Urinary bladder (tissue), 4 donors: Measurements from ENCODE around the gene OPRL1. TPM values are rescaled to one million over a fixed set of nuclear protein-coding genes. Genes with fewer than 3 reads are reported as not detected.
A peak's percentile ranks its signal among the peaks of the same experiment; 100 is the strongest.

Experiments
- DNase-seq: peaks from one replicate; pipeline ENCODE4 v3.0.0-alpha.2; 2015; ENCODE audit errors: extremely low spot score
- H3K27ac ChIP-seq: one replicate; pipeline ENCODE4 v1.5.1; 2013; ENCODE audit warnings: low read depth, mild to moderate bottlenecking, moderate library complexity
- H3K36me3 ChIP-seq: one replicate; pipeline ENCODE4 v1.6.1; 2013; ENCODE audit warnings: mild to moderate bottlenecking, moderate library complexity; ENCODE audit not compliant: insufficient read depth
- H3K4me1 ChIP-seq: one replicate; pipeline ENCODE4 v1.6.1; 2013; ENCODE audit warnings: mild to moderate bottlenecking, moderate library complexity; ENCODE audit not compliant: insufficient read depth
- H3K4me3 ChIP-seq: one replicate; pipeline ENCODE4 v1.5.1; 2013; ENCODE audit warnings: low read depth, low read length
- WGBS: extraction: QIAGEN DNeasy Blood & Tissue Kit; methylation state at CpG from one replicate; pipeline ENCODE4 v1.1.7; 2013; 5-methylcytosine and 5-hydroxymethylcytosine counted together
- polyA plus RNA-seq: library from polyadenylated mRNA; stranded (reverse); fragments of 200-250 nt; gene quantifications from one replicate; pipeline ENCODE4 v1.2.3, GENCODE V29; 2013
- total RNA-seq: library from RNA; depleted of rRNA; stranded (reverse); fragments of >200 nt; gene quantifications from one replicate; pipeline ENCODE4 v1.2.3, GENCODE V29; 2014
- donor health status: healthy with polysubstance abuse.
- donor health status: healthy.

The OPRL1 gene
- total and polyA plus RNA-seq, 2 donors, result 0.67 to 1.1 TPM

- Histone ChIP-seq H3K27ac (no peak overlapping the region), H3K4me3 (no peak overlapping the region), H3K4me1 (no peaks in the 10 kb centered on the region), H3K36me3 (no peaks in the 10 kb centered on the region)
- DNase-seq, result no peak
- 71% methylated on average over 14 of the region's 14 CpGs for WGBS
Measured at GRCh38 chr20:64099880-64100565, 20.1 kb downstream of the OPRL1 start.

- no peak overlapping the region for H3K4me3 ChIP-seq
- no peaks in the 10 kb centered on the region for H3K4me1 ChIP-seq
- no peak overlapping the region for H3K27ac ChIP-seq
- DNase-seq, result no peak
- H3K36me3 ChIP-seq, result no peaks in the 10 kb centered on the region
- 64% methylated on average over 4 of the region's 4 CpGs for WGBS
Measured at GRCh38 chr20:64100566-64100888, 20.6 kb downstream of the OPRL1 start.

GRCh38 chr20:64100946-64101688 is 21.2 kb downstream of the OPRL1 start:
- 83% methylated on average over 9 of the region's 9 CpGs for WGBS
- no peak overlapping the region for H3K27ac ChIP-seq
- no peak overlapping the region for H3K4me3 ChIP-seq
- no peaks in the 10 kb centered on the region for H3K4me1 ChIP-seq
- DNase-seq, result no peak
- no peaks in the 10 kb centered on the region for H3K36me3 ChIP-seq

GRCh38 chr20:64101731-64102621 is 22.1 kb downstream of the OPRL1 start:
- WGBS, result 6% methylated on average over 64 of the region's 64 CpGs
- no peaks in the 10 kb centered on the region for H3K36me3 ChIP-seq
- no peak for DNase-seq
- H3K4me1 ChIP-seq, result no peaks in the 10 kb centered on the region
- peak overlapping the region; percentile 13 for H3K4me3 ChIP-seq
- no peak overlapping the region for H3K27ac ChIP-seq

- WGBS, result 21% methylated on average over 30 of the region's 30 CpGs
- Histone ChIP-seq H3K4me1 (no peaks in the 10 kb centered on the region), H3K27ac (no peak overlapping the region), H3K4me3 (no peak overlapping the region), H3K36me3 (no peaks in the 10 kb centered on the region)
- DNase-seq, result no peak
Measured at GRCh38 chr20:64102647-64103354, 22.9 kb downstream of the OPRL1 start.

GRCh38 chr20:64103871-64104666 is 24.2 kb downstream of the OPRL1 start:
- DNase-seq, result no peak
- H3K4me3 ChIP-seq, result no peak overlapping the region
- no peak overlapping the region for H3K27ac ChIP-seq
- H3K36me3 ChIP-seq, result no peaks in the 10 kb centered on the region
- WGBS, result 63% methylated on average over 20 of the region's 20 CpGs
- no peaks in the 10 kb centered on the region for H3K4me1 ChIP-seq

GRCh38 chr20:64104667-64105451 is 25.0 kb downstream of the OPRL1 start:
- no peak overlapping the region for H3K4me3 ChIP-seq
- no peak overlapping the region for H3K27ac ChIP-seq
- H3K4me1 ChIP-seq, result no peaks in the 10 kb centered on the region
- no peaks in the 10 kb centered on the region for H3K36me3 ChIP-seq
- WGBS, result 84% methylated on average over 25 of the region's 25 CpGs
- DNase-seq, result no peak

- Histone ChIP-seq H3K4me3 (no peak overlapping the region), H3K36me3 (no peaks in the 10 kb centered on the region), H3K4me1 (no peaks in the 10 kb centered on the region), H3K27ac (no peak overlapping the region)
- WGBS, result 92% methylated on average over 39 of the region's 39 CpGs
- DNase-seq, result no peak
Measured at GRCh38 chr20:64105846-64106434, 26.1 kb downstream of the OPRL1 start.

GRCh38 chr20:64106435-64106961 is 26.6 kb downstream of the OPRL1 start:
- no peak for DNase-seq
- H3K27ac ChIP-seq, result no peak overlapping the region
- no peaks in the 10 kb centered on the region for H3K4me1 ChIP-seq
- H3K4me3 ChIP-seq, result no peak overlapping the region
- H3K36me3 ChIP-seq, result no peaks in the 10 kb centered on the region
- WGBS, result 89% methylated on average over 28 of the region's 28 CpGs

GRCh38 chr20:64106981-64107735 is 27.3 kb downstream of the OPRL1 start, which contains the start of gene NPBWR2:
NPBWR2 (minus strand) TSS chr20:64107565; CDS start chr20:64106831, 734 bp downstream.
- Histone ChIP-seq H3K4me3 (no peak within 1 kb of the TSS), H3K4me1 (no peaks in the 10 kb centered on the region), H3K36me3 (no peaks in the 10 kb centered on the region), H3K27ac (no peak within 1 kb of the TSS)
- no peak for DNase-seq
- 54% methylated on average over 22 of the region's 22 CpGs for WGBS

GRCh38 chr20:64107736-64108457 is 28.0 kb downstream of the OPRL1 start:
- WGBS, result 61% methylated on average over 19 of the region's 19 CpGs
- DNase-seq, result no peak
- Histone ChIP-seq H3K4me3 (no peak overlapping the region), H3K27ac (no peak overlapping the region), H3K36me3 (no peaks in the 10 kb centered on the region), H3K4me1 (no peaks in the 10 kb centered on the region)
